Left ventricle myocardium superior (tissue), 1 donor: ENCODE measurements around the gene NDUFS8. TPM values are rescaled to one million over a fixed set of nuclear protein-coding genes. Genes with fewer than 3 reads are reported as not detected.

Experiments used
- ATAC-seq: fragments of 200-7000 bp; cut with Tn5 transposase; one replicate; pipeline ENCODE4 v1.9.1; 2020; ENCODE audit warnings: mild to moderate bottlenecking, moderate library complexity
- DNase-seq: peaks from one replicate; pipeline ENCODE4 v3.0.0-alpha.2; 2020
- intact Hi-C: fragments of 100-400 bp; cut with micrococcal nuclease; formaldehyde crosslinking; loops from one replicate; pipeline ENCODE4 v1.11.0; 2022
- microRNA-seq: library from miRNA; unstranded; fragments of <30 nt; microRNA quantifications from one replicate; pipeline ENCODE4 v1.2.0, GENCODE V29; 2020; ENCODE audit warnings: borderline number of aligned reads
- total RNA-seq: library from RNA; stranded (reverse); fragmentation: NEBNext Ultra II Directional; extraction: Animal tissue kit (Norgen Biotek cat#: 25700); gene quantifications from one replicate; pipeline ENCODE4 v1.2.1, GENCODE V29; 2021
- donor health status: DM: no; HTN: yes; CAD: no; lungs with severe emphysema.

Gene NDUFS8
- total RNA-seq, 1 donor from 2014 or later, result 514 TPM

GRCh38 chr11:68064926-68065325 is 34.4 kb downstream of the NDUFS8 start:
- ATAC-seq (peak; percentile 17), DNase-seq (no peak)
- intact Hi-C loops, result no loop called here

GRCh38 chr11:68065841-68066240 is 35.4 kb downstream of the NDUFS8 start:
- DNase-seq (no peak), ATAC-seq (no peak)
- intact Hi-C loops, result no loop called here

GRCh38 chr11:68066742-68067141 is 36.3 kb downstream of the NDUFS8 start:
- intact Hi-C loops, result no loop called here
- DNase-seq, result no peak
- peak; percentile 18 for ATAC-seq

GRCh38 chr11:68067991-68068390 is 37.5 kb downstream of the NDUFS8 start:
- DNase-seq, result no peak
- ATAC-seq, result no peak
- intact Hi-C loops, result no loop called here

- ATAC-seq, result no peak
- intact Hi-C loops, result no loop called here
- no peak for DNase-seq
These were observed 41.0 kb downstream of the NDUFS8 start for GRCh38 chr11:68071281-68072048.

- no peak for DNase-seq
- intact Hi-C loops, result no loop called here
- no peak for ATAC-seq
These were observed 44.3 kb downstream of the NDUFS8 start for GRCh38 chr11:68074584-68075352.

GRCh38 chr11:68076371-68077042 is 46.0 kb downstream of the NDUFS8 start:
- ATAC-seq (peak; percentile 27), DNase-seq (no peak)
- intact Hi-C loops, result no loop called here

- intact Hi-C loops, result no loop called here
- peak; percentile 74 for ATAC-seq
- no peak for DNase-seq
These were observed 47.4 kb downstream of the NDUFS8 start for GRCh38 chr11:68077617-68078582.

- no peak for ATAC-seq
- no peak for DNase-seq
- intact Hi-C loops, result no loop called here
These were observed 50.4 kb downstream of the NDUFS8 start for GRCh38 chr11:68080860-68081259.

GRCh38 chr11:68081691-68082090 is 51.2 kb downstream of the NDUFS8 start:
- intact Hi-C loops, result no loop called here
- no peak for ATAC-seq
- DNase-seq, result no peak

GRCh38 chr11:68082481-68082880 is 52.0 kb downstream of the NDUFS8 start:
- DNase-seq (no peak), ATAC-seq (no peak)
- intact Hi-C loops, result no loop called here

GRCh38 chr11:68083517-68083916 is 53.0 kb downstream of the NDUFS8 start:
- intact Hi-C loops, result no loop called here
- ATAC-seq, result no peak

More at GRCh38 chr11:68083517-68083916, 53.0 kb downstream of the NDUFS8 start:
- DNase-seq, result no peak

Small RNAs within 50 kb of the gene (microRNA-seq; reads per million reads assigned to microRNA genes)
- gene MIR4691 (not detected), gene MIR6753 (not detected), gene MIR7113 (not detected)

Other genes starting within 250 kb of the NDUFS8 start
- gene UNC93B1, start 26.6 kb upstream of the NDUFS8 start, total RNA-seq, result 7.6 TPM
- 4.9 TPM for gene ALDH3B1, start 20.4 kb upstream of the NDUFS8 start, total RNA-seq
- gene TCIRG1, start 8.3 kb downstream of the NDUFS8 start, total RNA-seq, result 25.8 TPM
- 10.6 TPM for gene CHKA, start 90.7 kb downstream of the NDUFS8 start, total RNA-seq
- gene KMT5B, start 182.6 kb downstream of the NDUFS8 start, total RNA-seq, result 30.4 TPM
- gene C11orf24, start 241.3 kb downstream of the NDUFS8 start, total RNA-seq, result 23.9 TPM